ENCODE measurements around the gene PSMD8.
"Not testable (repeated sequence)": the region's sequence is repeated elsewhere in the genome, so short reads cannot be mapped to it uniquely, and the experiment has no call there.

Gene PSMD8

GRCh38 chr19:38411041-38411712, 36.8 kb downstream of the PSMD8 start:
- no peak overlapping the region for H3K27ac ChIP-seq

GRCh38 chr19:38411898-38412297, 37.5 kb downstream of the PSMD8 start:
- not testable (repeated sequence) for H3K9me3 ChIP-seq, H3K27ac ChIP-seq, DNase-seq, H3K4me1 ChIP-seq, H3K4me3 ChIP-seq
- intact Hi-C loops (cut with DNase I; ENCODE audit: low total_unique reads) = loop anchor here (10.0 kb wide), 1 partner anchor 93 kb away; no protein-coding TSS in a partner anchor
- peaks cover 0 to 26% of the 10 kb centered on the region in 2 donors for H3K27me3 ChIP-seq
- H3K36me3 ChIP-seq = peaks cover 6 to 19% (median 6%) of the 10 kb centered on the region in 3 donors

More at GRCh38 chr19:38411041-38411712, 36.8 kb downstream of the PSMD8 start:
- H3K27me3 ChIP-seq = peaks cover 0 to 21% of the 10 kb centered on the region in 2 donors
- no peak for TF ChIP-seq CTCF (IDR thresholded peaks at IDR 0.05)
- DNase-seq = no peak
- H3K9me3 ChIP-seq = no peaks in the 10 kb centered on the region
- no peak overlapping the region for H3K4me3 ChIP-seq
- H3K36me3 ChIP-seq = peaks cover 11 to 26% (median 12%) of the 10 kb centered on the region in 3 donors
- intact Hi-C loops (cut with DNase I; ENCODE audit: low total_unique reads) = loop anchor here (10.0 kb wide), 1 partner anchor 94 kb away; no protein-coding TSS in a partner anchor
- no peaks in the 10 kb centered on the region for H3K4me1 ChIP-seq

- peaks cover 0 to 13% (median under 1%) of the 10 kb centered on the region in 3 donors for H3K36me3 ChIP-seq
- peaks cover 0 to 32% of the 10 kb centered on the region in 2 donors for H3K27me3 ChIP-seq
- H3K27ac ChIP-seq = no peak overlapping the region
- no peak for DNase-seq
- no peak overlapping the region for H3K4me3 ChIP-seq
- peaks cover 0 to under 1% (median 0%) of the 10 kb centered on the region in 4 donors for H3K4me1 ChIP-seq
- H3K9me3 ChIP-seq = no peaks in the 10 kb centered on the region
- intact Hi-C loops (cut with DNase I; ENCODE audit: low total_unique reads) = loop anchor here (10.0 kb wide), 1 partner anchor 92 kb away; no protein-coding TSS in a partner anchor
- TF ChIP-seq CTCF (IDR thresholded peaks at IDR 0.05) = no peak
Measured at GRCh38 chr19:38412491-38412890, 38.1 kb downstream of the PSMD8 start.

GRCh38 chr19:38412961-38413360, 38.6 kb downstream of the PSMD8 start:
- Histone ChIP-seq H3K4me1 (peaks cover 0 to 5% (median 4%) of the 10 kb centered on the region in 4 donors), H3K36me3 (peaks cover 0 to 8% (median 0%) of the 10 kb centered on the region in 3 donors), H3K27me3 (peaks cover 0 to 37% of the 10 kb centered on the region in 2 donors), H3K27ac (no peak overlapping the region), H3K4me3 (no peak overlapping the region), H3K9me3 (no peaks in the 10 kb centered on the region)
- no peak for TF ChIP-seq CTCF (IDR thresholded peaks at IDR 0.05)
- DNase-seq = no peak
- intact Hi-C loops (cut with DNase I; ENCODE audit: low total_unique reads) = loop anchor here (10.0 kb wide), 1 partner anchor 92 kb away; no protein-coding TSS in a partner anchor

GRCh38 chr19:38413416-38413815, 39.0 kb downstream of the PSMD8 start:
- intact Hi-C loops (cut with DNase I; ENCODE audit: low total_unique reads) = loop anchor here (10.0 kb wide), 1 partner anchor 91 kb away; no protein-coding TSS in a partner anchor
- H3K36me3 ChIP-seq = peaks cover 0 to 3% (median 0%) of the 10 kb centered on the region in 3 donors

More at GRCh38 chr19:38413416-38413815, 39.0 kb downstream of the PSMD8 start:
- Histone ChIP-seq H3K27me3 (peaks cover 0 to 41% of the 10 kb centered on the region in 2 donors), H3K4me1 (peaks cover 0 to 10% (median 5%) of the 10 kb centered on the region in 4 donors), H3K27ac (no peak overlapping the region), H3K4me3 (no peak overlapping the region), H3K9me3 (no peaks in the 10 kb centered on the region)
- TF ChIP-seq CTCF (IDR thresholded peaks at IDR 0.05) = no peak
- no peak for DNase-seq

Data from tibial artery (tissue), 4 donors.